Measurements from ENCODE around the gene SLC39A12.

- no peak for TF ChIP-seq CEBPB (IDR thresholded peaks at IDR 0.05; ENCODE audit: low read depth, low read length)
- TF ChIP-seq MAFK (IDR thresholded peaks at IDR 0.05; ENCODE audit: low read depth, low read length) = no peak
- TF ChIP-seq CTCF (conservative IDR thresholded peaks at IDR 0.05; ENCODE audit: low read depth, low read length) = no peak
- no peak for TF ChIP-seq BHLHE40 (IDR thresholded peaks at IDR 0.05; ENCODE audit: low read depth, low read length)
- TF ChIP-seq USF2 (IDR thresholded peaks at IDR 0.05; ENCODE audit: low read depth, low read length) = no peak
- no peak for TF ChIP-seq MXI1 (IDR thresholded peaks at IDR 0.05; ENCODE audit: borderline replicate concordance, low read depth, low read length)
- no peak for TF ChIP-seq ELK1 (IDR thresholded peaks at IDR 0.05; ENCODE audit: borderline replicate concordance, low read depth, low read length)
- TF ChIP-seq POLR2A (IDR thresholded peaks at IDR 0.05; ENCODE audit: low read depth, low read length) = no peak
- no peak for TF ChIP-seq NFE2L2 (IDR thresholded peaks at IDR 0.05; ENCODE audit: low read depth, low read length)
- no peak for TF ChIP-seq RAD21 (IDR thresholded peaks at IDR 0.05; ENCODE audit: low read length)
- TF ChIP-seq CHD1 (IDR thresholded peaks at IDR 0.05; ENCODE audit: low read depth, low read length) = no peak
Observed at GRCh38 chr10:17965649-17966235, 14.0 kb downstream of the SLC39A12 start.
